ENCODE data around the gene ZNF546.

DNA sequence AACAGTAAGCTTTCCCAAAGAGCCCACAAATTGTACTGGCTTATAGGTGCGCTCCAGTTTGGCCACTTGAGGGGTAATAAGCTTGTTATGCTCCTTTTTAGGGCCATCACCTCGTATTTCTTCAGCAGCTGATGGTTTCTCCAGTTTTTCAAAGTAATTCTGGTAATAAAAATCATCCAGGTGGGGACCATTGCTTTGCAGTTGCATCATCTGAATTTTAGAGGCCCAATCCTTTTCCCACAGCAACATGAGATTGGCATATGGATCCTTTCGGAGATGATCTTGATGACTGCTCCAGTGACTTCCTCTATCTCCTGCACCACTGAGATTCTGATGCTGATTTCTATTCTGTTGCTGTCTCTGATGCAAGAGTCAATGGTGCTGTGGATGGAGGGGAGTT lies 27.1 kb downstream of the ZNF546 start:
- TF ChIP-seq, protein P1, sequence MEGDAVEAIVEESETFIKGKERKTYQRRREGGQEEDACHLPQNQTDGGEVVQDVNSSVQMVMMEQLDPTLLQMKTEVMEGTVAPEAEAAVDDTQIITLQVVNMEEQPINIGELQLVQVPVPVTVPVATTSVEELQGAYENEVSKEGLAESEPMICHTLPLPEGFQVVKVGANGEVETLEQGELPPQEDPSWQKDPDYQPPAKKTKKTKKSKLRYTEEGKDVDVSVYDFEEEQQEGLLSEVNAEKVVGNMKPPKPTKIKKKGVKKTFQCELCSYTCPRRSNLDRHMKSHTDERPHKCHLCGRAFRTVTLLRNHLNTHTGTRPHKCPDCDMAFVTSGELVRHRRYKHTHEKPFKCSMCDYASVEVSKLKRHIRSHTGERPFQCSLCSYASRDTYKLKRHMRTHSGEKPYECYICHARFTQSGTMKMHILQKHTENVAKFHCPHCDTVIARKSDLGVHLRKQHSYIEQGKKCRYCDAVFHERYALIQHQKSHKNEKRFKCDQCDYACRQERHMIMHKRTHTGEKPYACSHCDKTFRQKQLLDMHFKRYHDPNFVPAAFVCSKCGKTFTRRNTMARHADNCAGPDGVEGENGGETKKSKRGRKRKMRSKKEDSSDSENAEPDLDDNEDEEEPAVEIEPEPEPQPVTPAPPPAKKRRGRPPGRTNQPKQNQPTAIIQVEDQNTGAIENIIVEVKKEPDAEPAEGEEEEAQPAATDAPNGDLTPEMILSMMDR (IDR thresholded peaks at IDR 0.05), result no peak
- TF ChIP-seq, protein P2, sequence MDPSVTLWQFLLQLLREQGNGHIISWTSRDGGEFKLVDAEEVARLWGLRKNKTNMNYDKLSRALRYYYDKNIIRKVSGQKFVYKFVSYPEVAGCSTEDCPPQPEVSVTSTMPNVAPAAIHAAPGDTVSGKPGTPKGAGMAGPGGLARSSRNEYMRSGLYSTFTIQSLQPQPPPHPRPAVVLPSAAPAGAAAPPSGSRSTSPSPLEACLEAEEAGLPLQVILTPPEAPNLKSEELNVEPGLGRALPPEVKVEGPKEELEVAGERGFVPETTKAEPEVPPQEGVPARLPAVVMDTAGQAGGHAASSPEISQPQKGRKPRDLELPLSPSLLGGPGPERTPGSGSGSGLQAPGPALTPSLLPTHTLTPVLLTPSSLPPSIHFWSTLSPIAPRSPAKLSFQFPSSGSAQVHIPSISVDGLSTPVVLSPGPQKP (IDR thresholded peaks at IDR 0.05; ENCODE audit: low read depth, low read length), result no peak
- TF ChIP-seq, protein P3, sequence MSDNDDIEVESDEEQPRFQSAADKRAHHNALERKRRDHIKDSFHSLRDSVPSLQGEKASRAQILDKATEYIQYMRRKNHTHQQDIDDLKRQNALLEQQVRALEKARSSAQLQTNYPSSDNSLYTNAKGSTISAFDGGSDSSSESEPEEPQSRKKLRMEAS (IDR thresholded peaks at IDR 0.05), result no peak
- TF ChIP-seq EP300 (IDR thresholded peaks at IDR 0.05) (no peak), POLR2A (IDR thresholded peaks at IDR 0.05; ENCODE audit: low read length) (no peak)
- TF ChIP-seq, protein P4, sequence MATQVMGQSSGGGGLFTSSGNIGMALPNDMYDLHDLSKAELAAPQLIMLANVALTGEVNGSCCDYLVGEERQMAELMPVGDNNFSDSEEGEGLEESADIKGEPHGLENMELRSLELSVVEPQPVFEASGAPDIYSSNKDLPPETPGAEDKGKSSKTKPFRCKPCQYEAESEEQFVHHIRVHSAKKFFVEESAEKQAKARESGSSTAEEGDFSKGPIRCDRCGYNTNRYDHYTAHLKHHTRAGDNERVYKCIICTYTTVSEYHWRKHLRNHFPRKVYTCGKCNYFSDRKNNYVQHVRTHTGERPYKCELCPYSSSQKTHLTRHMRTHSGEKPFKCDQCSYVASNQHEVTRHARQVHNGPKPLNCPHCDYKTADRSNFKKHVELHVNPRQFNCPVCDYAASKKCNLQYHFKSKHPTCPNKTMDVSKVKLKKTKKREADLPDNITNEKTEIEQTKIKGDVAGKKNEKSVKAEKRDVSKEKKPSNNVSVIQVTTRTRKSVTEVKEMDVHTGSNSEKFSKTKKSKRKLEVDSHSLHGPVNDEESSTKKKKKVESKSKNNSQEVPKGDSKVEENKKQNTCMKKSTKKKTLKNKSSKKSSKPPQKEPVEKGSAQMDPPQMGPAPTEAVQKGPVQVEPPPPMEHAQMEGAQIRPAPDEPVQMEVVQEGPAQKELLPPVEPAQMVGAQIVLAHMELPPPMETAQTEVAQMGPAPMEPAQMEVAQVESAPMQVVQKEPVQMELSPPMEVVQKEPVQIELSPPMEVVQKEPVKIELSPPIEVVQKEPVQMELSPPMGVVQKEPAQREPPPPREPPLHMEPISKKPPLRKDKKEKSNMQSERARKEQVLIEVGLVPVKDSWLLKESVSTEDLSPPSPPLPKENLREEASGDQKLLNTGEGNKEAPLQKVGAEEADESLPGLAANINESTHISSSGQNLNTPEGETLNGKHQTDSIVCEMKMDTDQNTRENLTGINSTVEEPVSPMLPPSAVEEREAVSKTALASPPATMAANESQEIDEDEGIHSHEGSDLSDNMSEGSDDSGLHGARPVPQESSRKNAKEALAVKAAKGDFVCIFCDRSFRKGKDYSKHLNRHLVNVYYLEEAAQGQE (IDR thresholded peaks at IDR 0.05), result no peak
